ENCODE measurements around the gene MRPS18B. TPM values are rescaled to one million over a fixed set of nuclear protein-coding genes. Genes with fewer than 3 reads are reported as not detected.
A peak's percentile ranks its signal among the peaks of the same experiment; 100 is the strongest.

The MRPS18B gene
- total RNA-seq, 3 donors from 2014 or later = 38.2 to 63.7 (median 51.1) TPM

- no peaks in the 10 kb centered on the region for H3K9me3 ChIP-seq
- H3K4me1 ChIP-seq (ENCODE audit: low read depth) = peaks cover 9% of the 10 kb centered on the region
- no peak for ATAC-seq
- DNase-seq = no peak
- intact Hi-C loops (cut with DNase I, micrococcal nuclease) = no loop called here
- peaks cover 5% of the 10 kb centered on the region for H3K36me3 ChIP-seq (ENCODE audit: low read depth)
- TF ChIP-seq CTCF (IDR thresholded peaks at IDR 0.05) = no peak
- no peak overlapping the region for H3K4me3 ChIP-seq
Observed at GRCh38 chr6:30670760-30671527, 53.3 kb downstream of the MRPS18B start.

- Histone ChIP-seq H3K4me1 (ENCODE audit: low read depth) (peaks cover 9% of the 10 kb centered on the region), H3K9me3 (no peaks in the 10 kb centered on the region), H3K4me3 (peak within 1 kb of the TSS; percentile 96), H3K36me3 (ENCODE audit: low read depth) (peaks cover 5% of the 10 kb centered on the region)
- ATAC-seq = peak; percentile 97
- peak; percentile 93 to 99 (median 95) for DNase-seq
- intact Hi-C loops (cut with DNase I, micrococcal nuclease) = no loop called here
- peak; percentile 86 for TF ChIP-seq CTCF (IDR thresholded peaks at IDR 0.05)
Observed at GRCh38 chr6:30672445-30673253, 55.0 kb downstream of the MRPS18B start, which contains the start of gene DHX16. Gene DHX16 (minus strand): TSS chr6:30673006. CDS start chr6:30672841, 165 bp downstream.

Small RNAs within 50 kb of the gene (microRNA-seq; reads per million reads assigned to microRNA genes)
- gene MIR877 = 67.1 reads per million, percentile 57 among the genes with 10 or more reads in this experiment

Other genes starting within 250 kb of the MRPS18B start
- 100 to 1,000 TPM; 316 to 631 (median 383) TPM for gene HLA-E, start 128.3 kb upstream of the MRPS18B start, total RNA-seq
- gene GNL1, start 61.4 kb upstream of the MRPS18B start, total RNA-seq = 10 to 100 TPM; 37.8 to 48.1 (median 45.9) TPM
- 1 to 10 TPM; 4.6 to 9.7 (median 5.9) TPM for gene PRR3, start 60.5 kb upstream of the MRPS18B start, total RNA-seq
- 10 to 100 TPM; 43.0 to 56.0 (median 45.8) TPM for gene ABCF1, start 46.4 kb upstream of the MRPS18B start, total RNA-seq
- 10 to 100 TPM; 68.5 to 80.3 (median 79.2) TPM for gene PPP1R10, start 597 bp upstream of the MRPS18B start, total RNA-seq
- gene ATAT1, start 9.0 kb downstream of the MRPS18B start, total RNA-seq = 10 to 100 TPM; 10.6 to 18.4 (median 12.7) TPM
- 10 to 100 TPM; 46.5 to 88.8 (median 61.8) TPM for gene C6orf136, start 29.3 kb downstream of the MRPS18B start, total RNA-seq
- gene DHX16, start 55.2 kb downstream of the MRPS18B start, total RNA-seq = 10 to 100 TPM; 31.0 to 36.2 (median 36.0) TPM
- gene PPP1R18, start 68.8 kb downstream of the MRPS18B start, total RNA-seq = 10 to 100 TPM in 2 of 3 donors, 1 to 10 TPM in 1; 8.6 to 55.1 (median 22.1) TPM
- 10 to 100 TPM in 1 of 3 donors, 1 to 10 TPM in 2; 4.3 to 10.2 (median 6.1) TPM for gene NRM, start 73.1 kb downstream of the MRPS18B start, total RNA-seq
- gene MDC1, start 99.4 kb downstream of the MRPS18B start, total RNA-seq = 10 to 100 TPM; 15.2 to 34.3 (median 29.5) TPM
- 100 to 1,000 TPM; 113 to 328 (median 307) TPM for gene TUBB, start 102.5 kb downstream of the MRPS18B start, total RNA-seq
- 100 to 1,000 TPM; 133 to 175 (median 152) TPM for gene FLOT1, start 124.8 kb downstream of the MRPS18B start, total RNA-seq
- gene IER3, start 126.7 kb downstream of the MRPS18B start, total RNA-seq = 100 to 1,000 TPM in 1 of 3 donors, 10 to 100 TPM in 2; 64.0 to 183 (median 67.6) TPM

All from mucosa of descending colon (tissue), 3 donors.